ENCODE measurements around the gene ARID3A. TPM values are rescaled to one million over a fixed set of nuclear protein-coding genes. Genes with fewer than 3 reads are reported as not detected.
"Not testable (repeated sequence)": the region's sequence is repeated elsewhere in the genome, so short reads cannot be mapped to it uniquely, and the experiment has no call there.

The ARID3A gene
- polyA plus RNA-seq, 1 donor from 2014 or later, result 4.2 TPM

DNA sequence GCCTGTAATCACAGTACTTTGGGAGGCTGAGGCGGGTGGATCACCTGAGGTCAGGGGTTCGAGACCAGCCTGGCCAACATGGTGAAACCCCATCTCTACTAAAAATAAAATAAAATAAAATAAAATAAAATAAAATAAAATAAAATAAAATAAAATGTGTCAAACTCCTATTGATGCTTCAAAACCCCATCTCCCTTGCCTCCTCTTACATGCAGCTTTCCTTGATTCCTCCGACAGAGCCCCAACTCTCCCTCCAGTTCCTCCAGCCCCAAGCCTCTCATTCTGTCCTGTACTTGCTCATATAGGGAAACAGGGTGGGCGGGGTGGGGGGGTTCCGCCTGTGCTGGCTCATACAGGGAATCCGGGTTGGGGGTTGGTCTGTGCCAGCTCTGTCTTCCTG is 99.2 kb downstream of the ARID3A start:
- peak overlapping the region in 3 of 4 donors; percentile 2 to 68 (median 58) for H3K4me3 Mint-ChIP-seq
- peaks cover 6 to 11% (median 8%) of the 10 kb centered on the region in 3 donors for H3K4me1 Mint-ChIP-seq
- not testable (repeated sequence) for H3K36me3 Mint-ChIP-seq, H3K9me3 Mint-ChIP-seq, H3K27me3 Mint-ChIP-seq
- H3K27ac Mint-ChIP-seq, result peak overlapping the region in 1 of 3 donors; percentile 77

Other genes starting within 250 kb of the ARID3A start
- gene FSTL3, start 249.6 kb upstream of the ARID3A start, polyA plus RNA-seq, result 1.7 TPM
- gene PRSS57, start 230.6 kb upstream of the ARID3A start, polyA plus RNA-seq, result not detected
- not detected for gene PALM, start 217.1 kb upstream of the ARID3A start, polyA plus RNA-seq
- not detected for gene MISP, start 174.9 kb upstream of the ARID3A start, polyA plus RNA-seq
- gene PTBP1, start 128.6 kb upstream of the ARID3A start, polyA plus RNA-seq, result 163 TPM
- not detected for gene PLPPR3, start 104.1 kb upstream of the ARID3A start, polyA plus RNA-seq
- not detected for gene AZU1, start 98.2 kb upstream of the ARID3A start, polyA plus RNA-seq
- gene PRTN3, start 85.0 kb upstream of the ARID3A start, polyA plus RNA-seq, result not detected
- not detected for gene ELANE, start 73.7 kb upstream of the ARID3A start, polyA plus RNA-seq
- 6.3 TPM for gene CFD, start 66.4 kb upstream of the ARID3A start, polyA plus RNA-seq
- 138 TPM for gene MED16, start 32.8 kb upstream of the ARID3A start, polyA plus RNA-seq
- not detected for gene RNU6-9, start 32.6 kb upstream of the ARID3A start, polyA plus RNA-seq
- 322 TPM for gene R3HDM4, start 12.8 kb upstream of the ARID3A start, polyA plus RNA-seq
- 3.9 TPM for gene KISS1R, start 8.7 kb upstream of the ARID3A start, polyA plus RNA-seq
- 53.4 TPM for gene WDR18, start 58.3 kb downstream of the ARID3A start, polyA plus RNA-seq
- gene GRIN3B, start 74.4 kb downstream of the ARID3A start, polyA plus RNA-seq, result not detected
- gene TMEM259, start 95.1 kb downstream of the ARID3A start, polyA plus RNA-seq, result 82.6 TPM
- not detected for gene RNU6-2, start 95.5 kb downstream of the ARID3A start, polyA plus RNA-seq
- 596 TPM for gene CNN2, start 100.6 kb downstream of the ARID3A start, polyA plus RNA-seq
- gene ABCA7, start 114.1 kb downstream of the ARID3A start, polyA plus RNA-seq, result 21.4 TPM
- gene ARHGAP45, start 141.1 kb downstream of the ARID3A start, polyA plus RNA-seq, result 391 TPM
- gene POLR2E, start 169.3 kb downstream of the ARID3A start, polyA plus RNA-seq, result 237 TPM
- 460 TPM for gene GPX4, start 178.0 kb downstream of the ARID3A start, polyA plus RNA-seq
- 2.1 TPM for gene SBNO2, start 248.2 kb downstream of the ARID3A start, polyA plus RNA-seq